Type B pancreatic cell (in vitro differentiated cells): ENCODE data around the gene TBC1D2. TPM values are rescaled to one million over a fixed set of nuclear protein-coding genes. Genes with fewer than 3 reads are reported as not detected.
"Not testable (repeated sequence)": the region's sequence is repeated elsewhere in the genome, so short reads cannot be mapped to it uniquely, and the experiment has no call there.

ENCODE experiments used
- DNase-seq: peaks from one replicate; pipeline ENCODE4 v3.0.0; 2021; ENCODE audit warnings: mixed read lengths; ENCODE audit not compliant: unreplicated experiment; ENCODE audit errors: extremely low spot score
- H3K27ac Mint-ChIP-seq: 2 replicates; pipeline ENCODE4 v1.8.0; 2021; ENCODE audit warnings: mild to moderate bottlenecking, mixed read lengths
- H3K27me3 Mint-ChIP-seq: 2 replicates; pipeline ENCODE4 v1.8.0; 2021; ENCODE audit warnings: mixed read lengths
- H3K36me3 Mint-ChIP-seq: 2 replicates; pipeline ENCODE4 v1.8.0; 2021; ENCODE audit warnings: mixed read lengths
- H3K4me1 Mint-ChIP-seq: one replicate; pipeline ENCODE4 v1.8.0; 2021; ENCODE audit warnings: mixed read lengths; ENCODE audit not compliant: unreplicated experiment
- H3K4me3 Mint-ChIP-seq: 2 replicates; pipeline ENCODE4 v1.8.0; 2021; ENCODE audit warnings: mild to moderate bottlenecking, mixed read lengths
- H3K9me3 Mint-ChIP-seq: 2 replicates; pipeline ENCODE4 v1.8.0; 2021; ENCODE audit warnings: mixed read lengths
- CTCF ChIP-seq: fragments of 200-600 bp; sonication (generic); conservative IDR thresholded peaks from 2 replicates; pipeline ENCODE4 v1.5.0; 2021; ENCODE audit warnings: antibody characterized with exemption, mild to moderate bottlenecking
- total RNA-seq: library from RNA; stranded (reverse); gene quantifications from 2 replicates; pipeline ENCODE4 v1.2.1, GENCODE V29; 2021; ENCODE audit warnings: low replicate concordance

TBC1D2 gene
- total RNA-seq, 1 donor from 2014 or later, result 9.4 TPM

GRCh38 chr9:98271479-98271878 is 16.0 kb upstream of the TBC1D2 start:
- peaks cover 24% of the 10 kb centered on the region for H3K27me3 Mint-ChIP-seq
- no peak overlapping the region for H3K4me3 Mint-ChIP-seq
- TF ChIP-seq CTCF, result no peak
- no peaks in the 10 kb centered on the region for H3K36me3 Mint-ChIP-seq
- no peaks in the 10 kb centered on the region for H3K4me1 Mint-ChIP-seq
- no peak for DNase-seq
- no peaks in the 10 kb centered on the region for H3K9me3 Mint-ChIP-seq
- no peak overlapping the region for H3K27ac Mint-ChIP-seq

GRCh38 chr9:98270284-98270683 is 14.8 kb upstream of the TBC1D2 start:
- H3K4me1 Mint-ChIP-seq, DNase-seq, H3K27ac Mint-ChIP-seq, H3K36me3 Mint-ChIP-seq, H3K9me3 Mint-ChIP-seq, H3K4me3 Mint-ChIP-seq: not testable (repeated sequence)
- H3K27me3 Mint-ChIP-seq, result peaks cover 26% of the 10 kb centered on the region

- not testable (repeated sequence) for H3K36me3 Mint-ChIP-seq
Measured at GRCh38 chr9:98269652-98270051, 14.2 kb upstream of the TBC1D2 start.

GRCh38 chr9:98267556-98267955 is 12.1 kb upstream of the TBC1D2 start:
- DNase-seq, H3K27ac Mint-ChIP-seq, H3K4me3 Mint-ChIP-seq, H3K9me3 Mint-ChIP-seq, H3K36me3 Mint-ChIP-seq, H3K4me1 Mint-ChIP-seq: not testable (repeated sequence)
- peaks cover 20% of the 10 kb centered on the region for H3K27me3 Mint-ChIP-seq

More at GRCh38 chr9:98269652-98270051, 14.2 kb upstream of the TBC1D2 start:
- not testable (repeated sequence) for H3K27ac Mint-ChIP-seq, H3K4me3 Mint-ChIP-seq, H3K9me3 Mint-ChIP-seq, H3K4me1 Mint-ChIP-seq, DNase-seq
- peaks cover 21% of the 10 kb centered on the region for H3K27me3 Mint-ChIP-seq

GRCh38 chr9:98264516-98264915 is 9.1 kb upstream of the TBC1D2 start:
- H3K4me3 Mint-ChIP-seq, result no peak overlapping the region
- H3K27me3 Mint-ChIP-seq, result peaks cover 10% of the 10 kb centered on the region
- no peak for TF ChIP-seq CTCF
- H3K27ac Mint-ChIP-seq, result no peak overlapping the region
- H3K9me3 Mint-ChIP-seq, result no peaks in the 10 kb centered on the region
- no peaks in the 10 kb centered on the region for H3K36me3 Mint-ChIP-seq
- no peaks in the 10 kb centered on the region for H3K4me1 Mint-ChIP-seq
- DNase-seq, result no peak

- no peak overlapping the region for H3K4me3 Mint-ChIP-seq
- no peaks in the 10 kb centered on the region for H3K4me1 Mint-ChIP-seq
- H3K36me3 Mint-ChIP-seq, result no peaks in the 10 kb centered on the region
- H3K27ac Mint-ChIP-seq, result no peak overlapping the region
- no peaks in the 10 kb centered on the region for H3K9me3 Mint-ChIP-seq
- TF ChIP-seq CTCF, result peak; percentile 95
- peaks cover 10% of the 10 kb centered on the region for H3K27me3 Mint-ChIP-seq
- peak; percentile 82 for DNase-seq
Measured at GRCh38 chr9:98263482-98264357, 8.3 kb upstream of the TBC1D2 start.

GRCh38 chr9:98263080-98263479 is 7.6 kb upstream of the TBC1D2 start:
- H3K4me1 Mint-ChIP-seq, result no peaks in the 10 kb centered on the region
- no peaks in the 10 kb centered on the region for H3K9me3 Mint-ChIP-seq
- no peaks in the 10 kb centered on the region for H3K36me3 Mint-ChIP-seq
- no peak overlapping the region for H3K4me3 Mint-ChIP-seq
- H3K27ac Mint-ChIP-seq, result no peak overlapping the region
- DNase-seq, result no peak
- no peak for TF ChIP-seq CTCF
- peaks cover 4% of the 10 kb centered on the region for H3K27me3 Mint-ChIP-seq
